NCI-H2227 (cell line): ENCODE measurements around the gene TAC3.
"Not testable (repeated sequence)": the region's sequence is repeated elsewhere in the genome, so short reads cannot be mapped to it uniquely, and the experiment has no call there.

Experiments
- DNase-seq: peaks from one replicate; lab custom pipeline; 2025; ENCODE audit not compliant: unreplicated experiment; lab: John Stamatoyannopoulos, UW

The TAC3 gene

GRCh38 chr12:57016348-57016747 lies at the start of gene TAC3:
TAC3 (minus strand) TSS chr12:57016529; CDS start chr12:57015797, 732 bp downstream.
- DNase-seq, result peak; percentile 54

- DNase-seq, result no peak
Observed at GRCh38 chr12:57063991-57064685, 47.8 kb upstream of the TAC3 start.

- DNase-seq, result peak; percentile 41
Observed at GRCh38 chr12:57058454-57058853, 42.1 kb upstream of the TAC3 start.

- DNase-seq, result no peak
Observed at GRCh38 chr12:57057067-57057751, 40.9 kb upstream of the TAC3 start.

- DNase-seq, result no peak
Observed at GRCh38 chr12:57055824-57056223, 39.5 kb upstream of the TAC3 start.

GRCh38 chr12:57053901-57054300 lies 37.6 kb upstream of the TAC3 start:
- DNase-seq, result not testable (repeated sequence)

GRCh38 chr12:57053146-57053545 lies 36.8 kb upstream of the TAC3 start:
- not testable (repeated sequence) for DNase-seq

- no peak for DNase-seq
Observed at GRCh38 chr12:57051011-57051410, 34.7 kb upstream of the TAC3 start.

- DNase-seq, result no peak
Observed at GRCh38 chr12:57049890-57050289, 33.6 kb upstream of the TAC3 start, which contains the start of gene MYO1A. MYO1A (minus strand) TSS chr12:57050129; CDS start chr12:57048323, 1,806 bp downstream.

- DNase-seq, result no peak
Observed at GRCh38 chr12:57049119-57049446, 32.8 kb upstream of the TAC3 start.

- no peak for DNase-seq
Observed at GRCh38 chr12:57048423-57049118, 32.2 kb upstream of the TAC3 start.

GRCh38 chr12:57047981-57048380 lies 31.7 kb upstream of the TAC3 start:
- no peak for DNase-seq

- no peak for DNase-seq
Observed at GRCh38 chr12:57046947-57047890, 30.9 kb upstream of the TAC3 start.

- no peak for DNase-seq
Observed at GRCh38 chr12:57046086-57046791, 29.9 kb upstream of the TAC3 start.

GRCh38 chr12:57044889-57045288 lies 28.6 kb upstream of the TAC3 start:
- DNase-seq, result no peak

GRCh38 chr12:57044468-57044867 lies 28.1 kb upstream of the TAC3 start:
- DNase-seq, result no peak

GRCh38 chr12:57042695-57043094 lies 26.4 kb upstream of the TAC3 start:
- DNase-seq, result no peak

- no peak for DNase-seq
Observed at GRCh38 chr12:57040750-57041149, 24.4 kb upstream of the TAC3 start.

- no peak for DNase-seq
Observed at GRCh38 chr12:57040211-57040610, 23.9 kb upstream of the TAC3 start.
